ENCODE measurements around the gene UBE2Z. TPM values are rescaled to one million over a fixed set of nuclear protein-coding genes. Genes with fewer than 3 reads are reported as not detected.
A peak's percentile ranks its signal among the peaks of the same experiment; 100 is the strongest.

UBE2Z gene
- total and polyA plus RNA-seq, 2 of the 13 experiments (the other 11 are each of a cell fraction or from before 2014, with no cell fraction given), result 63.2 to 122 TPM

DNA sequence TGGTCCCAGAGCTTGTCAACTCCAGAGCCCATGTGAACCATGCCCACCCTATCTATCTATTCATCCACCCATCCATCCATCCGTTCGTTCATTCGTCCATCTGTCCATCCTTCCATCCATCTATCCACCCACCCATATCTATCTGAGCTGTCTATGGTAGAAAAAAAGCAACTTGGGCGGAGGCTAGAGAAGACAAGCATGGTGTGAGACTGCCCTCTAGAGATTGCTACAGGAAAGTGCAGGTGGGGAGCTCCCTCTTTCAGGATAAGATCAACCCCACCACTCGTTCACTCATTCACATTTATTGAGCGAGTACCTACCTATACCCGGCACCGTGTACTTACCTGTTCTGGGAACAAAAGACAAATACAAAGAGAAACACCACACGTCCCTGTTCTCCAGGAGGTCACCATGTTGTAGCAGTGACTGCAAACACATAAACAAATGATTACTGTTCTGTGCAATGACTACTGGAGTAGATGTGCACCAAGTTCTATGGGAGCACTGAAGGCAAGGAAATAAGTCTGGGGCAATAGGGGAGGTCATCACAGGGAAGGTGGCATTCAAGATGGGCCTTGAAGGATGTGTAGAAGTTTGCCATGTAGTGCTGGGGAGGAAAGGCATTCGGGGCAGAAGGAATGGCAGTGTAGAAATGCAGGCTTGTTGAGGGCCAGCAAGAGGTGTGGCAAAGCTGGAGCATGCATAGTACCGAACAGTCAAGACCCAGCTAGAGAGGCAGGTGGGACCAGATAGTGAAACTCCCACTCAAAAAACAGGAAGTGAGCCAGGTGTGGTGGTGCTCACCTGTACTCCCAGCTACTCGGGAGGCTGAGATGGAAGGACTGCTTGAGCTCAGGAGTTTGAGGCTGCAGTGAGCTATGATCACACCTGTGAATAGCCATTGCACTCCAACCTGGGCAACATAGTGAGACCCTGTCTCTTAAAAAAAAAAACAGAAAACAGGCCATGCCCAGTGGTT lies 29.0 kb upstream of the UBE2Z start (continued):
- TF ChIP-seq ZZZ3 (CRISPR knock-in tag; IDR thresholded peaks at IDR 0.05; ENCODE audit: borderline replicate concordance), result no peak
- TF ChIP-seq KLF9 (CRISPR knock-in tag; IDR thresholded peaks at IDR 0.05; ENCODE audit: low read depth), result no peak
- no peak for TF ChIP-seq ZNF501 (CRISPR knock-in tag; IDR thresholded peaks at IDR 0.05)
- no peak for TF ChIP-seq ZNF740 (CRISPR knock-in tag; IDR thresholded peaks at IDR 0.05)
- no peak for TF ChIP-seq ETV6 (CRISPR knock-in tag; conservative IDR thresholded peaks at IDR 0.05)
- TF ChIP-seq DNMT3B (CRISPR knock-in tag; conservative IDR thresholded peaks at IDR 0.05), result no peak
- no peak for TF ChIP-seq ZNF616 (CRISPR knock-in tag; IDR thresholded peaks at IDR 0.05; ENCODE audit: low read depth)
- no peak for TF ChIP-seq YEATS4 (CRISPR knock-in tag; IDR thresholded peaks at IDR 0.05; ENCODE audit: borderline replicate concordance)
- TF ChIP-seq, protein P1, sequence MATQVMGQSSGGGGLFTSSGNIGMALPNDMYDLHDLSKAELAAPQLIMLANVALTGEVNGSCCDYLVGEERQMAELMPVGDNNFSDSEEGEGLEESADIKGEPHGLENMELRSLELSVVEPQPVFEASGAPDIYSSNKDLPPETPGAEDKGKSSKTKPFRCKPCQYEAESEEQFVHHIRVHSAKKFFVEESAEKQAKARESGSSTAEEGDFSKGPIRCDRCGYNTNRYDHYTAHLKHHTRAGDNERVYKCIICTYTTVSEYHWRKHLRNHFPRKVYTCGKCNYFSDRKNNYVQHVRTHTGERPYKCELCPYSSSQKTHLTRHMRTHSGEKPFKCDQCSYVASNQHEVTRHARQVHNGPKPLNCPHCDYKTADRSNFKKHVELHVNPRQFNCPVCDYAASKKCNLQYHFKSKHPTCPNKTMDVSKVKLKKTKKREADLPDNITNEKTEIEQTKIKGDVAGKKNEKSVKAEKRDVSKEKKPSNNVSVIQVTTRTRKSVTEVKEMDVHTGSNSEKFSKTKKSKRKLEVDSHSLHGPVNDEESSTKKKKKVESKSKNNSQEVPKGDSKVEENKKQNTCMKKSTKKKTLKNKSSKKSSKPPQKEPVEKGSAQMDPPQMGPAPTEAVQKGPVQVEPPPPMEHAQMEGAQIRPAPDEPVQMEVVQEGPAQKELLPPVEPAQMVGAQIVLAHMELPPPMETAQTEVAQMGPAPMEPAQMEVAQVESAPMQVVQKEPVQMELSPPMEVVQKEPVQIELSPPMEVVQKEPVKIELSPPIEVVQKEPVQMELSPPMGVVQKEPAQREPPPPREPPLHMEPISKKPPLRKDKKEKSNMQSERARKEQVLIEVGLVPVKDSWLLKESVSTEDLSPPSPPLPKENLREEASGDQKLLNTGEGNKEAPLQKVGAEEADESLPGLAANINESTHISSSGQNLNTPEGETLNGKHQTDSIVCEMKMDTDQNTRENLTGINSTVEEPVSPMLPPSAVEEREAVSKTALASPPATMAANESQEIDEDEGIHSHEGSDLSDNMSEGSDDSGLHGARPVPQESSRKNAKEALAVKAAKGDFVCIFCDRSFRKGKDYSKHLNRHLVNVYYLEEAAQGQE (IDR thresholded peaks at IDR 0.05; ENCODE audit: borderline replicate concordance in 1 of 2, low read depth in 1 of 2, low read length in 2 of 2), result no peak
- TF ChIP-seq PTBP1 (IDR thresholded peaks at IDR 0.05; ENCODE audit: low read depth, low read length, poor library complexity, severe bottlenecking), result no peak
- no peak for TF ChIP-seq ZNF260 (CRISPR knock-in tag; IDR thresholded peaks at IDR 0.05; ENCODE audit: borderline replicate concordance, low read depth)
- TF ChIP-seq, protein P2, sequence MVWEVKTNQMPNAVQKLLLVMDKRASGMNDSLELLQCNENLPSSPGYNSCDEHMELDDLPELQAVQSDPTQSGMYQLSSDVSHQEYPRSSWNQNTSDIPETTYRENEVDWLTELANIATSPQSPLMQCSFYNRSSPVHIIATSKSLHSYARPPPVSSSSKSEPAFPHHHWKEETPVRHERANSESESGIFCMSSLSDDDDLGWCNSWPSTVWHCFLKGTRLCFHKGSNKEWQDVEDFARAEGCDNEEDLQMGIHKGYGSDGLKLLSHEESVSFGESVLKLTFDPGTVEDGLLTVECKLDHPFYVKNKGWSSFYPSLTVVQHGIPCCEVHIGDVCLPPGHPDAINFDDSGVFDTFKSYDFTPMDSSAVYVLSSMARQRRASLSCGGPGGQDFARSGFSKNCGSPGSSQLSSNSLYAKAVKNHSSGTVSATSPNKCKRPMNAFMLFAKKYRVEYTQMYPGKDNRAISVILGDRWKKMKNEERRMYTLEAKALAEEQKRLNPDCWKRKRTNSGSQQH (CRISPR knock-in tag; IDR thresholded peaks at IDR 0.05; ENCODE audit: low read depth), result no peak
- TF ChIP-seq FOXK1 (CRISPR knock-in tag; IDR thresholded peaks at IDR 0.05; ENCODE audit: borderline replicate concordance, low read depth), result peak; percentile 35; the same call in 1 of the 2 replicates
- no peak for TF ChIP-seq RCOR2 (CRISPR knock-in tag; IDR thresholded peaks at IDR 0.05)
- no peak for TF ChIP-seq ZNF850 (CRISPR knock-in tag; conservative IDR thresholded peaks at IDR 0.05)
- TF ChIP-seq ZBTB7A (CRISPR knock-in tag; IDR thresholded peaks at IDR 0.05), result no peak
- TF ChIP-seq ZNF333 (CRISPR knock-in tag; IDR thresholded peaks at IDR 0.05; ENCODE audit: borderline replicate concordance), result no peak
- no peak for TF ChIP-seq ZNF891 (CRISPR knock-in tag; IDR thresholded peaks at IDR 0.05)
- no peak for TF ChIP-seq MEIS1 (CRISPR knock-in tag; IDR thresholded peaks at IDR 0.05; ENCODE audit: borderline replicate concordance)
- TF ChIP-seq, protein P3, sequence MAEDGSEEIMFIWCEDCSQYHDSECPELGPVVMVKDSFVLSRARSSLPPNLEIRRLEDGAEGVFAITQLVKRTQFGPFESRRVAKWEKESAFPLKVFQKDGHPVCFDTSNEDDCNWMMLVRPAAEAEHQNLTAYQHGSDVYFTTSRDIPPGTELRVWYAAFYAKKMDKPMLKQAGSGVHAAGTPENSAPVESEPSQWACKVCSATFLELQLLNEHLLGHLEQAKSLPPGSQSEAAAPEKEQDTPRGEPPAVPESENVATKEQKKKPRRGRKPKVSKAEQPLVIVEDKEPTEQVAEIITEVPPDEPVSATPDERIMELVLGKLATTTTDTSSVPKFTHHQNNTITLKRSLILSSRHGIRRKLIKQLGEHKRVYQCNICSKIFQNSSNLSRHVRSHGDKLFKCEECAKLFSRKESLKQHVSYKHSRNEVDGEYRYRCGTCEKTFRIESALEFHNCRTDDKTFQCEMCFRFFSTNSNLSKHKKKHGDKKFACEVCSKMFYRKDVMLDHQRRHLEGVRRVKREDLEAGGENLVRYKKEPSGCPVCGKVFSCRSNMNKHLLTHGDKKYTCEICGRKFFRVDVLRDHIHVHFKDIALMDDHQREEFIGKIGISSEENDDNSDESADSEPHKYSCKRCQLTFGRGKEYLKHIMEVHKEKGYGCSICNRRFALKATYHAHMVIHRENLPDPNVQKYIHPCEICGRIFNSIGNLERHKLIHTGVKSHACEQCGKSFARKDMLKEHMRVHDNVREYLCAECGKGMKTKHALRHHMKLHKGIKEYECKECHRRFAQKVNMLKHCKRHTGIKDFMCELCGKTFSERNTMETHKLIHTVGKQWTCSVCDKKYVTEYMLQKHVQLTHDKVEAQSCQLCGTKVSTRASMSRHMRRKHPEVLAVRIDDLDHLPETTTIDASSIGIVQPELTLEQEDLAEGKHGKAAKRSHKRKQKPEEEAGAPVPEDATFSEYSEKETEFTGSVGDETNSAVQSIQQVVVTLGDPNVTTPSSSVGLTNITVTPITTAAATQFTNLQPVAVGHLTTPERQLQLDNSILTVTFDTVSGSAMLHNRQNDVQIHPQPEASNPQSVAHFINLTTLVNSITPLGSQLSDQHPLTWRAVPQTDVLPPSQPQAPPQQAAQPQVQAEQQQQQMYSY (CRISPR knock-in tag; IDR thresholded peaks at IDR 0.05), result no peak

Measured in HepG2 (cell line).